ENCODE measurements around the gene MTMR8.
"Not testable (repeated sequence)": the region's sequence is repeated elsewhere in the genome, so short reads cannot be mapped to it uniquely, and the experiment has no call there.

The MTMR8 gene

DNA sequence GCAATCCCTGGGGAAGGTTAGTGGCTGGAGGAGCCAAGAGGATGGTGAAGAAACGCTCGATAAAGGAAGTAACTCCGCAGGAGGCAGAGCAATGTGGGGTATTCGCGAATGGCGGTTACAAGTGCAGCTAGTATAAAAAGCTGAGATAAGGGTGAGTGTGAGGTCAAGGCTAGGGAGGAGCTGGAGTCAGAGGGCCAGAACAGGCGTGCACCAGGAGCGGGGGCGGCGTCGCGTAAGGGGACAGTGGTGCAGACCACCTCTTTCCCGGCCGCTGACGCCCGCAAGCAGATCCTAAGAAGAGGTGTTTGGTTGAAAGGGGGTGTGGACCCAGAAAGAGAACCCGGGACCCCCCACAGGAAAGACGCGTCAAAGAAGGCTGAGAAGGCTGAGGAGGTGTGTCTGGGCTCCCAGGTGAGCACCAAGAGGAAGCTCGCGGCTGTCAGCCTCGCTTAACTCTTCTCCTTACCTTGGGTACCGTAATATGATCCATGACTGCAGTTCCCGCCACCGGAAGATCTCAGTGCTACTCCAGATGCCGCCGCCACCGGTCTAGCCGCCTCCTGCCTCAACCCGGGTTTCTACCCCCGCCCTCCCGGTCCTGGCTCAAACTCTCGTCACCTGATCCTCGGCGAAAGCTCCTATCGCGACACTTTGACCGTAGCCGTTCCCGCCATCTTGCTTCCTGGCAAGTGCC lies at the start of gene MTMR8:
Gene MTMR8 (minus strand): TSS at position 579 of the 694 bp plus-strand sequence. CDS start 89 bp downstream, at position 490.
- peak; percentile 71 for DNase-seq

DNA sequence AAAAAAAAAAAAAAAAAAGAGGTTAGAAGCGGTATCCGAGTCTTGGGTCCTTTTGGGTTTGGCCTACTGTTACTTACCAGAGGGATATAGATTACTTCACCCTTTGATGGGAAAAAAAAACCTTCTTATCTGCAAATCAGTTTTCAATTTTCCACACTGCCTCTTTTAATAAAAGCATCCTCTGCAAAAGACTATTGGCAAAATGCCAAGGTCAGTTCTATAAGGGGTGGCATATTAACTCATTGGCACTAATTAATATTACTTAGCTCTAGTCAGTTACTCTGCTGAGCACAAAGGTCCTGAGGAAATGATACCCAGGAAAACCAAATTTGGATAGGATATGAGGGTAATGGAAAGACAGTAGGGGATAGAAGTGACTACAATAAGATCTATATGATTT lies 44.3 kb upstream of the MTMR8 start:
- DNase-seq = no peak

DNA sequence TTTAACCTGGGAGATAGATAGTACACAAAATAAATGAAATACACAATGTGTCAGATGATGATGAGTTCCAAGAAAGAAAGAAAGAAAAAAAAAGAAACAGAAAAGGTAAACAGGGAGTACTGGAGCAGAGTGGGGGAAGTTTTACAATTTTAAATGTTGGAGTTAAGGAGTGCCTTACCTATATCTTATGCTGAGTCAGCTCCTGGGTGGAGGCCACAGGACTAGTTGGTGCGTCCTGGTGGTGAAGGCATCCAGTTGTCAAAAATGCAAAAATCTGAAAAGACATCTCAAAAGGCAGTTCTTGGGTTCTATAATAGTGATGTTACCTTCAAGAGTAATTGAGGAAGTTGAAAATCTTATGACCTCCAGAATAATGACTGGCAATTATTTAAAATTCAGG lies 42.4 kb upstream of the MTMR8 start:
- DNase-seq = no peak

DNA sequence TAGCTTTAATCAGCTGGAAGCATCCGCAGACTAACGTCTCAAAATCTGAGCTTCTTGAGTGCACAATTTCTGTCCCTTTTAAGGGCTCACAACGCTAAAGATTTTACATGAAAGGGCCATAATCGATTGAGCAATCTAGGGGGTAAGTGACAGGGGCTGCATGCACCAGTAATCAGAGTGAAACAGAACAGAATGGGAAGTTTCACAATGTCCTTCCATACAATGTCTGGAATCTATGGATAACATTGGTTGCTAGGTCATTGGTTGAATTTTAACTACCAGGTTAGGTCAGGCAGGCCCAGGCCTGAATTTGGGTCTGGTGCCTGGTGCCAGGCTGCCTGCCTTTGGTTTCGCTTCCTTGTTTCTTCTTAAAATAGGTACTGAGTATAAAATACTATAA lies 42.0 kb upstream of the MTMR8 start:
- DNase-seq = no peak

DNA sequence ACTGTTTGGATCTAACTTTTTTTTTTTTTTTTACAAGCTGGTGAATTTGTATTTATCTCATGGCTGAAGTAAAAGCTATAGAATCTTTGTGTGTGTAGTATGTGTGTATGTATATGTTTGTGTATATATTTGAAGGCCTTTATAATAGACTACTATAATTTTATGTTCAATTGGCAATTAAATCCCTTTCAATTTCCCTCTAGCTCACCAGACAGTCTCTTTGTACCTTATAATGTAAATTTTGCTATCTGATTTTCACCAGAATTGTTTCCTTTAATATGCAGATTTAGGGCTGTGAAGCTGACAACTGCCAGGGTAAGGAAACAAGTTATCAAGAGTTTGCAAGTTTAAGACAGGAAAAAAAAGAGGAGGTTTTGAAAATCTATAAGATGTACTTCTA lies 33.1 kb upstream of the MTMR8 start:
- DNase-seq = no peak

DNA sequence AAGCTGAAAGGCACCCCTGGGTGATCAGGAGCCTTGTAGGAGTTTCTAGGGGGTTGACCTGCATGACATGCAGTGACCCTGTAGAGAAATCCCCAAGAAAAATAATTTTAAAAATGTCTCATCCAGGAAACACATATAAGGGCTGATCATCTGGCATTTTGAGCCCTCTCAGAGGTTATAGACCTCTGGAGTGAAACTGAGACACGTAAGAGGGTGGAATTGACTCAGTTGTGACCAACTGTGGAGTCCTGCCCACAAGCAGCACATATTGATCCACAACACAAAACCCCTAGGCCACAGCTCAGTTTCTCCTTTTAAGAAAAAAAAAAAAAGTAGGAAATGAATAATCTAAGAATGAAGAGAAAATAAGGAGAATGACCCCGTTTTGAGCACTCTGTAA lies 32.5 kb upstream of the MTMR8 start:
- DNase-seq = no peak

DNA sequence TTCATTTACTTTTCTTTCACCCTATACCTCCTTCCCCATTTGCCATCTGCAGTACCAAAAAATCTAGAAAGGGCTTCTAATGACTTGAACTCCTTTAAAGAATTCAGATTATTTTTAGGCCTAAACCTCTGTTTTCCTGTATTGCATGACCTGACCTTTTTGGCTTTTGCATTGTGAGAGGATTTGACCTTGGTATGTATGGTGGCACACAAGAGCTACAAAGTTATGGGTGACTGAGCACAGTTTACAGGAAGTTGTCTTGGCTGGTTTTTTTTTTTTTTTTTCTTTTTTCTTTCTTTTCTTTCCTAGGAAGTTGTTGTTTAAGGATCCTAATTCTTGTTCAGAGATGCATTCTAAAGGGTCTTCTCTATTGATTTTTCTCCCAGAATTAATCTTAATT lies 32.0 kb upstream of the MTMR8 start:
- DNase-seq = no peak

DNA sequence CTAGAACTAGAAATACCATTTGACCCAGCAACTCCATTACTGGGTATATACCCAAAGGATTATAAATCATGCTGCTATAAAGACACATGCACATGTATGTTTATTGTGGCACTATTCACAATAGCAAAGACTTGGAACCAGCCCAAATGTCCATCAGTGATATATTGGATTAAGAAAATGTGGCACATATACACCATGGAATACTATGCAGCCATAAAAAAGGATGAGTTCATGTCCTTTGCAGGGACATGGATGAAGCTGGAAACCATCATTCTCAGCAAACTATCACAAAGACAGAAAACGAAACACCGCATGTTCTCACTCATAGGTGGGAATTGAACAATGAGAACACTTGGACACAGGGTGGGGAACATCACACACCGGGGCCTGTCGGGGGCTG lies 14.5 kb upstream of the MTMR8 start:
- DNase-seq = not testable (repeated sequence)

DNA sequence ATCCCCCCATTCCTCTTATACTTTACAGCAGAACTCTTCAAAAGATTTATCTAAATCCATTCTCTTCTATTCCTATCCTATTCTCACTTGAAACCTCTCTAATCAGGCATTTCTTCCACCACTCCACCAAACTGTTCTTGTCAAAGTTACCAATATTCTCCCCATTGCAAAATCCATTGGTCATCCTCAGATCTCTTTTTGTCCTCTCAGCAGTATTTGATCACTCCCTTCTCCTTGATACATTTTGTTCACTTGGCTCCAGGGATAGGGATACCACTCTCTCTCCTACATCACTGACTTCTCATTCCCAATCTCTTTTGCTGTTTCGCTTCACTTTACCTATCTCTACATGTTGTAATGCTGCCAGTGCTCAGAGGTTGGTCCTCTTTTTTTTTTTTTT lies 2.8 kb upstream of the MTMR8 start:
- no peak for DNase-seq

DNA sequence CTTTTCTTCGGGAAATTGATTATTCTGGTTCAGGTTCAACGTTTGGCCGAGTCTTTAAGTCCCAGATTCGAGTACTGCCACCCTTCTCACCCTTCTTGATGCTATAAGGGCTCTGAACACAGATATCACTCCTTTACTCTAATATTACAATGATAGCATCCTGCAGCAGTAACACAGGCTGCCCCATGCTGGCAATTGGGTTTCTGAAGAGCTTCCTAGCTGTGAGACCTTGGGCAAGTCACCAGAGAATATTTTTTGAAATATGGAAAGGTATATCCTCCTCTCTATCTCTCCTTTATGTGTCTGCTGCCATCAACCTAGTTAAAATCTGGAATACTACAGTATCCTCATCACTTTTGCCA lies 297 bp upstream of the MTMR8 start:
- DNase-seq = no peak

DNA sequence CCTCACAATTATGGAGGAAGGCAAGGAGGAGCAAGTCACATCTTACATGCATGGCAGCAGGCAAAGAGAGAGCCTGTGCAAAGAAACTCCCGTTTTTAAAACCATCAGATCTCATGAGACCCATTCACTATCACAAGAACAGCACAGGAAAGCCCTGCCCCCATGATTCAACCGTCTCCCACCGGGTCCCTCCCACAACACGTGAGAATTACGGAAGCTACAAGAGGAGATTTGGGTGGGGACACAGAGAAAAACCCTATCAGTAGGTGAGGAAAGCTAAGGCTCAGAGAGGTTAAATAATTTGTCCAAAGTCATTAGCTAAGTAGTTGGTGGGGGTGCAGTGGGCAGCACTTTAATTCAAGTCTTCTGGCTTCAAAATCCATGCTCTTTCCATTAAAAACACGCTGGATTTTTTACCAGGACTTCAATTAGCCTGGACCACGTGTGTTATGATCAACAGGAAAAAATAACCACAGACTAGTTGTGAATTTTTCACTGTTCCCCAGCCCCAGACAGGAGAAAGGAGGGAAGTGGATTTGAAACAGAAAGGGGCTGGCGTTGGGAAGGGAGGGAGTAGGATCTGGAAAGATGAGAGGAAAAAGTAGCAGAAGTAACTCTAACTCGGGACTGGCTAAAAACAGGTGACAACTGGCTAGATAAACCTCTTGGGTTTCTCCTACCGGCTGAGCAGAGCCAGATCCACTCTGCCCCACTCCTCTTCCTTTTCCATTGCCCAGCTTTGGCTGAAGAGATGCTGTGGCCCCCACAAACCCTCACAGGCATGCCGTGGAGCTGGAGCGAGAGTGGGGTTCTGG lies 986 bp downstream of the MTMR8 start:
- no peak for DNase-seq

DNA sequence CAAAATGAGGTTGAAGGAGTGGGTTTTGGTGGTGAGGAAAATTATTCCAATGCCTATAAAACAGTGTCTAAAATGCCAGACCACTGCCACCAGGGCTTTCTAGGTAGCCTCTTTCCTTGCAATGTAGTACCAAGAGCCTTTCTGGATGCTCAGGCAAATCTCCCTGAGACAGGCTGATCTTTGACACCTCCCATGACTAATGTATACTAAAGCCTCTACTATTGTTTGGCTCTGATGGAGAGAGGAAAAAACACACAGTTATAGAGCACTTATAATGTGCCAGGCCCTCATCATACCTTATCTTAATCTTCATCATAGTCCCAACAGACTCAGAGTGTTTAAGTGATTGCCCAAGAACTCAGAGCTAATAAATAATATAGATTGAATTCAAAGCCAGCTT lies 5.8 kb downstream of the MTMR8 start:
- no peak for DNase-seq

DNA sequence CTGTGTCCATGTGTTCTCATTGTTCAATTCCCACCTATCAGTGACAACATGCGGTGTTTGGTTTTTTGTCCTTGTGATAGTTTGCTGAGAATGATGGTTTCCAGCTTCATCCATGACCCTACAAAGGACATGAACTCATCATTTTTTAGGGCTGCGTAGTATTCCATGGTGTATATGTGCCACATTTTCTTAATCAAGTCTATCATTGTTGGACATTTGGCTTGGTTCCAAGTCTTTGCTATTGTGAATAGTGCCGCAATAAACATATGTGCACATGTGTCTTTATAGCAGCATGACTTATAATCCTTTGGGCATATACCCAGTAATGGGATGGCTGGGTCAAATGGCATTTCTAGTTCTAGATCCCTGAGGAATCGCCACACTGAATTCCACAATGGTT lies 14.5 kb downstream of the MTMR8 start:
- DNase-seq = not testable (repeated sequence)

DNA sequence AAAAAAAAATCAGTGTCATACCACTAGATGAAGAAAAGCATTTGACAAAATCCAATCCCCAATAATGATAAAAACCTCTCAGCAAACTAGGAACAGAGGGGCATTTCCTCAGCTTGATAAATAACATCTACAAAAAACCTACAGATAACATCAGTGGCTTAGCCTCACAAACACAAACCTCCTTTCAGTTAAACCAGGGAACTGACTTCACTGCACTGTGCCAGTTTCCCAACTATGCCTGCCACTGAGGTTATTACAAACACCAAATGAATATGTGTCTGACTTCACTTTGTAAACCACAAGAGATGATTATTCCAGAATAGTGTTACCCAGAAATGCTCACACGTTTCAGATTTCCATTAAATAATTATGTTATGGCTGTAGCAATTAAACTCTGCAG lies 15.3 kb downstream of the MTMR8 start:
- DNase-seq = no peak

DNA sequence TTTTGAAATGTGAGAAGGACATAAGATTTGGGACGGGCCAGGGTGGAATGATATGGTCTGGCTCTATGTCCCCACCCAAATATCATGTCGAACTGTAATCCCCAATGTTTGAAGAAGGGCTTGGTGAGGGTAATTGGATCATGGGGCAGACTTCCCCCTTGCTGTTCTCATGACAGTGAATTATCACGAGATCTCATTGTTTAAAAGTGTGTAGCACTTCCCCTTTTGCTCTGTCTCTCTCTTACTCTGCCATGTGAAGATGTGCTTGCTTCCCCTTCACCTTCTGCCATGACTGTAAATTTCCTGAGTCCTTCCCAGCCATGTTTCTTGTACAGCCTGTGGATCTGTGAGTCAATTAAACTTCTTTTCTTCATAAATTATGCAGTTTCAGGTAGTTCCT lies 17.5 kb downstream of the MTMR8 start:
- DNase-seq = no peak

DNA sequence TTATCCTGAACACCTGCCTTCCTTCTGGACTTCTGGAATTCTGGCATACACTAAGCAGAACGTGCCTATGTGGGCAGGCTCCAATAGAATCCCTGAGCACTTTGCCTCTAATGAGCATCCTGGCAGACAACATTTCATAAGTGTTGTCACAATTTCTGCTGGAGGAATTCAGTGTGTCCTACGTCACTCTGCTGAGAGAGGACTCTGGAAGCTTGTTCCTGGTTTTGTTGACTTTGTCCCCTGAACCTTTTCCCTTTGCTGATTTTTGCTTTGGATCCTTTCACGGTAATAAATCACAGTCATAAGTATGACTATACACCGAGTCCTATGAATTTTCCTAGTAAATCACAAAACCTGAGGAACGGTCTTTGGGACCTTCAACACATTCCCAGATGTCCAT lies 43.2 kb downstream of the MTMR8 start:
- no peak for DNase-seq

DNA sequence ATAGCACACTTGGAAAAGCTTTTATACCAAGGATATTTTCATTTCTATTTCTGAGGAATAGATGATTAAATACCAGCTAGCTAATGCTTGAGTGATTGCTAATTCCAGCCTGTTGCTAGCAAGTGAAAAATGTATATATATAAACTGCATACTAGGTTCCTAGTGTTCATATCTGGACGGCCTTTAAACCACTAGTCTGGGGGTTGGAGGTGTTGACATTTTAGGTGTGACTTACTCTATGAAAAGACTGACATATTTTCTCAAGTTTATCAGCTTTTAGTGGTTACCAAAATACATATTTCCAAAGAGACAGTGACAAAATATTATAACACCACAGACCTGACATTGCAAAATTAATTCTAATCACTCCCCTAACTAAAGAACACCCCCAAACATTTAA lies 44.7 kb downstream of the MTMR8 start:
- DNase-seq = no peak

DNA sequence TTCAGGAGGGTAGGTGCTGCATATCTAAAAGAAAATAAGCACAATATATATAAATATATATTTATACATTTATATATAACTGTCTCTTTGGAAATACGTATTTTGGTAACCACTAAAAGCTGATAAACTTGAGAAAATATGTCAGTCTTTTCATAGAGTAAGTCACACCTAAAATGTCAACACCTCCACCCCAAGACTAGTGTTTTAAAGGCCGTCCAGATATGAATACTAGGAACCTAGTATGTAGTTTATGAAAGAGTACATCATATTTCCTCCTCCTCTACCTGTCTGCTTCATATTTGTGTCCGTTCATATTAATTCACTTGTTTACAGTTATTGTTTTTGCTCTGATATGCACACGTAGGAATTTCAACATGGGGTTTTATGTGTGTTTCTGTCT lies 45.2 kb downstream of the MTMR8 start:
- DNase-seq = no peak

DNA sequence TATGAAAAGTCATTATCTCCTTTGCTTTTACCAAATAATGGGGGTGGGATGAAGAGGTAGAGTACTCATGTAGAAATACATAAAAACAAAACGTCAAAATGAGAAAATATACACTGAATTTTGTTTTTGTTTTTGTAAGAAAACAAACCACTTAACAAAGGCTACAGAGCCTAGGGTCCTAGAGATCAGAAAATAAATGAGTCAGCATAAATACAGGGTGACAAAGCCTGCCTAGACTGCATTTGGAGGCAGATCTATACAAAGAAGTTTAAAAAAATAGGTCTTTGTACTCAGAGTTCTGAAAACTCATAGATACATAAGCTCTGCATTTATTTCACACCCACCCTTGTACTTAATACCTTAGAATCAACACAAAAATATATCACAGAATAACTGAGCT lies 52.4 kb downstream of the MTMR8 start:
- DNase-seq = no peak

DNA sequence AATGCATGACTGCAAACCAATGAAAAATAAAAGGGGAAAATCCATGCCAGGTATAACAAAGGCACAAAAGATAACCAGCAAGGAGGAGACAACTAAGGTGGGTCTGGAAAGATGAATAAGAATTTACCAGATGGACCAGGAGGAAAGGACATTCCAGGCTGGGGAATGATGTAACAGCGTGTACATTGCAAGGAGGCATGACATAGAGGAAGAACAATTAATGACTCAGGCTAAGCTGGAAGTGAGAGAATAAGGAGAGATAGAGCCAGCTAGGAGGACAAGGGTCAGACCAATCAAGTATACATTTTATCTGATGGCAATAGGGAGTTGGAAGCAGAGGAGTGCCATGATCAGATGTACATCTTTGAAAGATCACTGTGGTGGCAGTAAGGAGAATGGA lies 57.0 kb downstream of the MTMR8 start:
- DNase-seq = no peak

DNA sequence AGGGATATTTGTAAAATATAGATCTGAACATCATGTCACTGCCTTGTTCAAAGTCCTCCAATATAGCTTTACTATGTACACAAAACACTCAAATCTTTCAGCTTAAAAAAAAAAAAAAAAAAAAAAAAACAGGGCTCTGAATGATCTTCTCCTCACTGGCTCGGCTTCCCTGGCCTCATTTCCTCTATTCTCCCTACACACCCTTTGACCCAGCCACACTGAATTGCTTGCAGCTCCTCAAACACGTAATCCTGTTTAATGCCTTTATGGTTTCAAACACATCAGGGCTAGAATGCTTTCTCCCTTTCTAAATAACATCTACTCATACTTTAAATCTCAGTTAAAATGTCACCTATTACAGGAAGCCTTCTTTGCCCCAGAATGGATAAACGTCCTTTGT lies 60.8 kb downstream of the MTMR8 start:
- DNase-seq = no peak

DNA sequence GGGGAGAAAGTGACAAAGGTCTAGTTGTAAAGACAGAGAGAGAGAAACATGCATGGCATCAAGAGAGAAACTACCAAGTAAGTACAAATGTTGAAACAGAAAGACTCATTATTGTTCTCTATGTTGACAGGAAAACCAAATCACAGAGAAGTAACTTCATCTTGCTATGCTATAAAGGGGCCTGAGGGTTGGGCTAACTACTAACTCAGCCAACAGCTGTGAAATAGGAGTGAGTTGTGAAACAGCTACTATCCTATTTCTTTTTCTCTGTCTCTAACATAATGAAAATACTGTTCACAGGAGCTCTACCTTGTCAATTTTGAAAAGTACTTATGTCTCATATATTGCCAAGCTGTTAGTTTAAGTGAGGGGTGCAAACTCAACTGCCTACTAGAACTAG lies 65.0 kb downstream of the MTMR8 start:
- no peak for DNase-seq

DNA sequence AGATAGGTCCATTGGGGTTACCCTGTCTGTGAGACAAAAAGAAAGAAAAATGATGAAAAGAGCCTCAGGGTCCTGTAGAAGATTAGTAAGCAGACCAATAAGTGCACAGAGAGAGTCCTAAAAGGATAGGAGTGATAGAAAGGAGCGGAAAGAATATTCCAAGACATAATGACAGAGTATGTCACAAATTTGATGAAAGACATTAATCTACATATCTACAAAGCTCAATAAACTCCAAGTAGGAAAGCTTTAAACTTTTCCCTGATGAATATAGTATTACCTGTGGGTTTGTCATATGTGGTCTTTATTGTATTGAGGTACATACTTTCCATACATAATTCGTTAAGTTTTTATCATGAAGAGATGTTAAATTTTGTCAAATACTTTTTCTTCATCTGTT lies 73.7 kb downstream of the MTMR8 start:
- no peak for DNase-seq

DNA sequence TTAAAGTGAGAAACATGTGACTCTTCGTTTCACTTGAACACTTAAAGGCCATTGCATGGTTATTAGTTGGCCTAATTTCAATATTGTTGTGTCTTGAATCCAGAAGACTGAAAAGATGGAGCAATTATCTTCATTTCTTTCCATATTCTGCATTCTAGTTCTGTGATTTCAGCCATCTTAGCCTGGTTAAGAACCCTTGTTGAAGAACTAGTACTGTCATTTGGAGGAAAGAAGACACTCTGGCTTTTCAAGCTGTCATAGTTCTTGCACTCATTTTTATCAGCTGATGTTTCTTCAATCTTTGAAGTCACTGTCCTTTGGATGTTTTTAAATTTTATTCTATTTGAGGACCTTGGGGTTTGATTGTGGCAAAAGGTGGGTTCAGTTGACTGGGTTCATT lies 81.6 kb downstream of the MTMR8 start:
- no peak for DNase-seq

DNA sequence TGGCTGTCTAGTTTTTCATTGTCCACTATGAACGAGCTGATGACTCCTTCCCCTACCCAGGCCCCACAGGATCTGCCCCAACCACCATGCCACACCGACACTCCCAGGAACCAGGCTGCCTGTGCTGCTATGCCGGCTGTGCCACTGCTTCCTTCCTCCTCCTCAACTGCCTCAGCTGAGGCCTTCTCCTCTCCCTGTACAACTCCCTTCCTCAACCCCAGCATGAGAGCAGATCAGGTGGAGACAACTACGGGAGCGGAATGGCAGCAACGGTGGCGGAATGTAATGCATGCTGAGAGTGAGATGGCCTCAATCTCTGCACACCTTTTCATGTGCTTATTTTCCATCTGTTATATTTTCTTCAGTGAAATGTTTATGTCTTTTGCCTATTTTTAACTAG lies 88.5 kb downstream of the MTMR8 start:
- no peak for DNase-seq
